GM23338 (cell line): ENCODE measurements around the gene MAP2K5. TPM values are rescaled to one million over a fixed set of nuclear protein-coding genes. Genes with fewer than 3 reads are reported as not detected.

ENCODE experiments used
- ATAC-seq: fragments of 200-7000 bp; cut with Tn5 transposase; 3 replicates; pipeline ENCODE4 v1.9.1; 2020
- DNase-seq: peaks from one replicate; pipeline ENCODE4 v3.0.0-alpha.2; 2015; ENCODE audit warnings: low spot score
- H2AFZ ChIP-seq: fragments of 200-600 bp; sonication (generic); 2 replicates; pipeline ENCODE4 v1.8.0; 2016; ENCODE audit warnings: antibody characterized with exemption, mild to moderate bottlenecking, moderate library complexity
- H3F3A ChIP-seq: fragments of 200-600 bp; sonication (generic); replicated peaks from 2 replicates; pipeline ENCODE4 v1.8.0; 2017; ENCODE audit warnings: antibody characterized with exemption, mixed run types, low read depth
- H3K27ac ChIP-seq: fragments of 200-600 bp; sonication (generic); 2 replicates; pipeline ENCODE4 v1.6.1; 2016; ENCODE audit warnings: low read depth
- H3K27me3 ChIP-seq: fragments of 200-600 bp; sonication (generic); 2 replicates; pipeline ENCODE4 v1.8.0; 2016; ENCODE audit warnings: mild to moderate bottlenecking, mixed run types, moderate library complexity; ENCODE audit not compliant: insufficient read depth
- H3K36me3 ChIP-seq: fragments of 200-600 bp; sonication (generic); 2 replicates; pipeline ENCODE4 v1.8.0; 2016; ENCODE audit warnings: mild to moderate bottlenecking; ENCODE audit not compliant: insufficient read depth
- H3K4me1 ChIP-seq: fragments of 200-600 bp; sonication (generic); 2 replicates; pipeline ENCODE4 v1.8.0; 2016; ENCODE audit warnings: mild to moderate bottlenecking, moderate library complexity; ENCODE audit not compliant: insufficient read depth
- H3K4me2 ChIP-seq: fragments of 200-600 bp; sonication (generic); 2 replicates; pipeline ENCODE4 v1.7.1; 2017; ENCODE audit warnings: mixed run types
- H3K4me3 ChIP-seq: fragments of 200-600 bp; sonication (generic); 2 replicates; pipeline ENCODE4 v1.6.1; 2016; ENCODE audit warnings: mixed run types
- H3K79me2 ChIP-seq: fragments of 200-600 bp; sonication (generic); replicated peaks from 2 replicates; pipeline ENCODE4 v1.8.0; 2017; ENCODE audit warnings: mild to moderate bottlenecking; ENCODE audit not compliant: insufficient read depth
- H3K9me2 ChIP-seq: fragments of 200-600 bp; sonication (generic); 2 replicates; pipeline ENCODE4 v1.8.0; 2017; ENCODE audit not compliant: insufficient read depth
- H4K20me1 ChIP-seq: fragments of 200-600 bp; sonication (generic); replicated peaks from 2 replicates; pipeline ENCODE4 v1.8.0; 2017; ENCODE audit warnings: mild to moderate bottlenecking; ENCODE audit not compliant: insufficient read depth
- H3K27ac Mint-ChIP-seq: 2 replicates; pipeline ENCODE4 v1.8.0; 2020; ENCODE audit warnings: inconsistent platforms, mild to moderate bottlenecking, moderate library complexity, mixed read lengths
- H3K27me3 Mint-ChIP-seq: 3 replicates; pipeline ENCODE4 v1.8.0; 2022; ENCODE audit warnings: low read depth, mild to moderate bottlenecking, moderate library complexity, mixed read lengths, inconsistent platforms; ENCODE audit not compliant: insufficient read depth, poor library complexity
- H3K36me3 Mint-ChIP-seq: 3 replicates; pipeline ENCODE4 v1.8.0; 2021; ENCODE audit warnings: low read depth, mild to moderate bottlenecking, inconsistent platforms, moderate library complexity, mixed read lengths
- H3K4me1 Mint-ChIP-seq: 3 replicates; pipeline ENCODE4 v1.8.0; 2020; ENCODE audit warnings: mild to moderate bottlenecking, inconsistent platforms, mixed read lengths
- H3K4me3 Mint-ChIP-seq: 3 replicates; pipeline ENCODE4 v1.8.0; 2021; ENCODE audit warnings: moderate library complexity, mild to moderate bottlenecking, inconsistent platforms, mixed read lengths
- H3K9me3 Mint-ChIP-seq: 3 replicates; pipeline ENCODE4 v1.8.0; 2020; ENCODE audit warnings: moderate library complexity, mild to moderate bottlenecking, inconsistent platforms, mixed read lengths
- CREB1 ChIP-seq: fragments of 250-450 bp; sonication (Bioruptor Pico); IDR thresholded peaks from 2 replicates; pipeline ENCODE4 v1.5.0; 2020; ENCODE audit warnings: low read depth, mild to moderate bottlenecking, moderate library complexity
- ETS1 ChIP-seq: IDR thresholded peaks from 2 replicates; pipeline ENCODE4 v1.6.1; 2016; ENCODE audit warnings: antibody characterized with exemption
- JUNB ChIP-seq: IDR thresholded peaks from one replicate; pipeline ENCODE4 v1.6.1; 2016; ENCODE audit warnings: antibody characterized with exemption; ENCODE audit not compliant: unreplicated experiment
- NANOG ChIP-seq: IDR thresholded peaks from 2 replicates; pipeline ENCODE4 v1.6.1; 2016; ENCODE audit warnings: antibody characterized with exemption, borderline replicate concordance
- POLR2AphosphoS5 ChIP-seq: IDR thresholded peaks from 2 replicates; pipeline ENCODE4 v1.6.1; 2016; ENCODE audit warnings: antibody characterized with exemption, low read depth
- STAT1 ChIP-seq: IDR thresholded peaks from one replicate; pipeline ENCODE4 v1.6.1; 2016; ENCODE audit warnings: antibody characterized with exemption; ENCODE audit not compliant: unreplicated experiment
- ZNF114 ChIP-seq: fragments of 250-450 bp; sonication (Bioruptor Pico); IDR thresholded peaks from 2 replicates; pipeline ENCODE4 v1.5.0; 2020; ENCODE audit warnings: mild to moderate bottlenecking, moderate library complexity
- ZNF462 ChIP-seq: fragments of 250-450 bp; sonication (Bioruptor Pico); IDR thresholded peaks from 2 replicates; pipeline ENCODE4 v1.5.0; 2020; ENCODE audit warnings: mild to moderate bottlenecking, moderate library complexity
- polyA plus RNA-seq: library from polyadenylated mRNA; unstranded; fragments of >200 nt; fragmentation: Nextera tagmentation; extraction: Ambion mirVana; gene quantifications from 2 replicates; pipeline ENCODE4 v1.2.1, GENCODE V29; 2016
- total RNA-seq: library from RNA; depleted of rRNA; stranded (reverse); fragments of >200 nt; shearing (Covaris generic); gene quantifications from 2 replicates; pipeline ENCODE4 v1.2.3, GENCODE V29; 2014

MAP2K5 gene
- total and polyA plus RNA-seq, 2 experiments from 2014 or later: 6.5 to 13.6 TPM

- TF ChIP-seq ZNF462 (CRISPR knock-in tag) (no peak), CREB1 (CRISPR knock-in tag) (no peak), NANOG (no peak), STAT1 (no peak)
Observed at GRCh38 chr15:67607329-67607728, 64.8 kb downstream of the MAP2K5 start (continued).

GRCh38 chr15:67607959-67608637 lies 65.6 kb downstream of the MAP2K5 start:
- no peaks in the 10 kb centered on the region for H3K36me3 Mint-ChIP-seq
- H3K27ac Mint-ChIP-seq: no peak overlapping the region
- ATAC-seq: no peak
- no peak overlapping the region for H2AFZ ChIP-seq
- no peaks in the 10 kb centered on the region for H3K9me2 ChIP-seq
- no peaks in the 10 kb centered on the region for H3K9me3 Mint-ChIP-seq
- no peaks in the 10 kb centered on the region; the same call in 1 of the 2 replicates for H3K4me1 ChIP-seq
- H3K4me3 ChIP-seq: no peak overlapping the region
- H3K36me3 ChIP-seq: no peaks in the 10 kb centered on the region
- no peaks in the 10 kb centered on the region; the same call in 1 of the 2 replicates for H4K20me1 ChIP-seq
- no peak overlapping the region for H3K4me3 Mint-ChIP-seq
- H3K27me3 ChIP-seq: no peaks in the 10 kb centered on the region
- no peaks in the 10 kb centered on the region for H3K79me2 ChIP-seq
- no peak overlapping the region for H3K4me2 ChIP-seq
- DNase-seq: no peak
- peaks cover 1% of the 10 kb centered on the region for H3K27me3 Mint-ChIP-seq
- no peaks in the 10 kb centered on the region for H3F3A ChIP-seq
- peaks cover 4% of the 10 kb centered on the region; the same call in 2 of the 3 replicates for H3K4me1 Mint-ChIP-seq
- H3K27ac ChIP-seq: no peak overlapping the region
- TF ChIP-seq ZNF114 (no peak), ETS1 (no peak), ZNF462 (CRISPR knock-in tag) (no peak), POLR2AphosphoS5 (no peak), CREB1 (CRISPR knock-in tag) (no peak), NANOG (no peak), STAT1 (no peak), JUNB (no peak)
